Body of pancreas (tissue), 4 donors: Measurements from ENCODE around the gene PRIM1.

ENCODE experiments used
- CTCF ChIP-seq, 7 experiments: fragments of 450-650 bp in 4 of 7; fragments of 200-600 bp in 3 of 7; sonication (generic) in 3 of 7; IDR thresholded peaks; one replicate each; pipeline ENCODE4 v1.5.1; 2016 to 2019; ENCODE audit warnings: antibody characterized with exemption in 7 of 7
- POLR2A ChIP-seq, 3 donors: fragments of 450-650 bp; IDR thresholded peaks; one replicate each; pipeline ENCODE4 v1.6.1; 2016; ENCODE audit warnings: antibody characterized with exemption in 3 of 3, mild to moderate bottlenecking in 2 of 3

GRCh38 chr12:56760460-56760859 is 8.3 kb upstream of the PRIM1 start:
- TF ChIP-seq CTCF (IDR thresholded peaks at IDR 0.05) (no peak), POLR2A (IDR thresholded peaks at IDR 0.05) (no peak)
